IMR-90 (cell line): ENCODE data around the gene SECTM1. TPM values are rescaled to one million over a fixed set of nuclear protein-coding genes. Genes with fewer than 3 reads are reported as not detected.
A peak's percentile ranks its signal among the peaks of the same experiment; 100 is the strongest.

Experiments
- ATAC-seq: fragments of 200-7000 bp; cut with Tn5 transposase; 2 replicates; pipeline ENCODE4 v1.9.1; 2020; ENCODE audit warnings: low read depth, mild to moderate bottlenecking, moderate library complexity
- BruUV-seq: library from RNA; stranded (reverse); fragments of 400-500 nt; replicated peaks from 2 replicates; lab custom pipeline; 2021; lab: Mats Ljungman, UMichigan
- CTCF ChIA-PET: fragments of 300-600 bp; formaldehyde crosslinking; extraction: SDS; loops from one replicate; lab custom pipeline; 2021; ENCODE audit warnings: antibody characterized with exemption; lab: Yijun Ruan, JAX
- POLR2A ChIA-PET: fragments of 300-600 bp; sonication (Branson Sonifier 250); formaldehyde crosslinking; loops from one replicate; lab custom pipeline; 2022; ENCODE audit warnings: antibody characterized with exemption; ENCODE audit not compliant: unreplicated experiment; lab: Charles Lee
- DNase-seq: peaks from one replicate; pipeline ENCODE4 v3.0.0; 2013
- H2AFZ ChIP-seq: replicated peaks from 2 replicates; pipeline ENCODE3; 2013; ENCODE audit warnings: low read length, mild to moderate bottlenecking; ENCODE audit not compliant: poor library complexity
- H2AK5ac ChIP-seq: 2 replicates; pipeline ENCODE4 v1.6.1; 2013; ENCODE audit warnings: low read depth, low read length, inconsistent platforms
- H2AK9ac ChIP-seq: replicated peaks from 2 replicates; pipeline ENCODE3; 2013; ENCODE audit warnings: mild to moderate bottlenecking, low read depth, low read length, moderate library complexity; ENCODE audit not compliant: poor library complexity
- H2BK120ac ChIP-seq: 2 replicates; pipeline ENCODE4 v1.6.1; 2013; ENCODE audit warnings: low read depth, low read length, inconsistent platforms
- H2BK15ac ChIP-seq: 3 replicates; pipeline ENCODE4 v1.6.1; 2013; ENCODE audit warnings: low read depth, low read length, inconsistent platforms
- H2BK20ac ChIP-seq: 2 replicates; pipeline ENCODE4 v1.6.1; 2013; ENCODE audit warnings: low read depth, mild to moderate bottlenecking, inconsistent platforms, low read length, moderate library complexity
- H2BK5ac ChIP-seq: 2 replicates; pipeline ENCODE4 v1.6.1; 2013; ENCODE audit warnings: mild to moderate bottlenecking, low read depth, low read length, inconsistent platforms; ENCODE audit not compliant: poor library complexity, severe bottlenecking
- H3K14ac ChIP-seq: replicated peaks from 2 replicates; pipeline ENCODE4 v1.6.1; 2013; ENCODE audit warnings: low read depth, low read length, inconsistent platforms
- H3K18ac ChIP-seq: 2 replicates; pipeline ENCODE4 v1.6.1; 2013; ENCODE audit warnings: low read depth, low read length, control low read depth
- H3K23ac ChIP-seq: 2 replicates; pipeline ENCODE4 v1.6.1; 2013; ENCODE audit warnings: low read depth, low read length, inconsistent platforms
- H3K27ac ChIP-seq: 2 replicates; pipeline ENCODE4 v1.5.1; 2013; ENCODE audit warnings: mild to moderate bottlenecking, control low read depth, low read length; ENCODE audit not compliant: insufficient read depth
- H3K27me3 ChIP-seq: 2 replicates; pipeline ENCODE4 v1.6.1; 2013; ENCODE audit warnings: low read length; ENCODE audit not compliant: control insufficient read depth, insufficient read depth
- H3K36me3 ChIP-seq: 2 replicates; pipeline ENCODE4 v1.6.1; 2013; ENCODE audit warnings: low read length, mixed read lengths; ENCODE audit not compliant: control insufficient read depth, insufficient read depth
- H3K4ac ChIP-seq: 2 replicates; pipeline ENCODE4 v1.6.1; 2013; ENCODE audit warnings: low read depth, low read length, inconsistent platforms
- H3K4me1 ChIP-seq: 2 replicates; pipeline ENCODE4 v1.6.1; 2013; ENCODE audit warnings: low read length, mixed read lengths; ENCODE audit not compliant: control insufficient read depth, insufficient read depth
- H3K4me2 ChIP-seq: 2 replicates; pipeline ENCODE4 v1.6.1; 2013; ENCODE audit warnings: low read depth, mild to moderate bottlenecking, control low read depth, low read length, moderate library complexity
- H3K4me3 ChIP-seq: 2 replicates; pipeline ENCODE4 v1.5.1; 2013; ENCODE audit warnings: low read depth, mild to moderate bottlenecking, control low read depth, low read length, moderate library complexity; ENCODE audit not compliant: insufficient read depth
- H3K56ac ChIP-seq: 2 replicates; pipeline ENCODE4 v1.6.1; 2013; ENCODE audit warnings: low read length, inconsistent platforms; ENCODE audit not compliant: insufficient read depth; ENCODE audit errors: extremely low read depth
- H3K79me1 ChIP-seq, 2 experiments: 2 replicates each; pipeline ENCODE4 v1.6.1; 2013; ENCODE audit warnings: low read length in 2 of 2, inconsistent platforms in 1 of 2, low read depth in 1 of 2
- H3K9ac ChIP-seq: 2 replicates; pipeline ENCODE4 v1.6.1; 2013; ENCODE audit warnings: low read depth, low read length, control low read depth
- H3K9me1 ChIP-seq: 2 replicates; pipeline ENCODE4 v1.6.1; 2013; ENCODE audit warnings: low read length, inconsistent platforms; ENCODE audit not compliant: insufficient read depth
- H3K9me3 ChIP-seq: 2 replicates; pipeline ENCODE4 v1.6.1; 2013; ENCODE audit warnings: low read length; ENCODE audit not compliant: control insufficient read depth, insufficient read depth
- H4K20me1 ChIP-seq: 2 replicates; pipeline ENCODE4 v1.6.1; 2013; ENCODE audit warnings: low read length, inconsistent platforms; ENCODE audit not compliant: insufficient read depth
- H4K5ac ChIP-seq: 2 replicates; pipeline ENCODE4 v1.6.1; 2013; ENCODE audit warnings: mild to moderate bottlenecking, low read depth, low read length, control low read depth
- H4K8ac ChIP-seq, 2 experiments: 2 replicates each; pipeline ENCODE4 v1.6.1; 2013; ENCODE audit warnings: low read depth in 2 of 2, low read length in 2 of 2, control low read depth in 1 of 2, inconsistent platforms in 1 of 2
- H4K91ac ChIP-seq: 2 replicates; pipeline ENCODE4 v1.6.1; 2013; ENCODE audit warnings: low read depth, low read length, inconsistent platforms; ENCODE audit not compliant: insufficient read depth
- BHLHE40 ChIP-seq: fragments of 150-350 bp; IDR thresholded peaks from 2 replicates; pipeline ENCODE4 v1.6.1; 2016; ENCODE audit warnings: mild to moderate bottlenecking, low read depth, low read length
- CEBPB ChIP-seq: IDR thresholded peaks from 2 replicates; pipeline ENCODE4 v1.6.1; 2012; ENCODE audit warnings: low read depth, low read length, improper control_type of control experiment
- CHD1 ChIP-seq: IDR thresholded peaks from 2 replicates; pipeline ENCODE4 v1.6.1; 2012; ENCODE audit warnings: low read depth, low read length, improper control_type of control experiment
- CTCF ChIP-seq: conservative IDR thresholded peaks from 2 replicates; pipeline ENCODE4 v1.5.1; 2012; ENCODE audit warnings: mild to moderate bottlenecking, low read depth, low read length, improper control_type of control experiment
- ELK1 ChIP-seq: fragments of 150-350 bp; IDR thresholded peaks from 2 replicates; pipeline ENCODE4 v1.6.1; 2016; ENCODE audit warnings: low read depth, mild to moderate bottlenecking, low read length, moderate library complexity, borderline replicate concordance
- FOS ChIP-seq: fragments of 150-350 bp; IDR thresholded peaks from 2 replicates; pipeline ENCODE4 v1.6.1; 2016; ENCODE audit warnings: low read depth, low read length
- MAFK ChIP-seq: IDR thresholded peaks from 2 replicates; pipeline ENCODE4 v1.6.1; 2012; ENCODE audit warnings: low read depth, low read length, improper control_type of control experiment
- MAZ ChIP-seq: IDR thresholded peaks from 2 replicates; pipeline ENCODE4 v1.6.1; 2012; ENCODE audit warnings: low read depth, mild to moderate bottlenecking, low read length, improper control_type of control experiment, moderate library complexity, borderline replicate concordance
- MXI1 ChIP-seq: IDR thresholded peaks from 2 replicates; pipeline ENCODE4 v1.6.1; 2012; ENCODE audit warnings: low read depth, mild to moderate bottlenecking, low read length, moderate library complexity, borderline replicate concordance
- NFE2L2 ChIP-seq: fragments of 150-350 bp; IDR thresholded peaks from 2 replicates; pipeline ENCODE4 v1.6.1; 2016; ENCODE audit warnings: low read depth, mild to moderate bottlenecking, low read length
- POLR2A ChIP-seq: IDR thresholded peaks from 2 replicates; pipeline ENCODE4 v1.6.1; 2012; ENCODE audit warnings: mild to moderate bottlenecking, low read depth, low read length
- RAD21 ChIP-seq: IDR thresholded peaks from 2 replicates; pipeline ENCODE4 v1.6.1; 2012; ENCODE audit warnings: low read length, improper control_type of control experiment
- RFX5 ChIP-seq: IDR thresholded peaks from 2 replicates; pipeline ENCODE4 v1.8.0; 2012; ENCODE audit warnings: low read depth, mild to moderate bottlenecking, low read length, moderate library complexity
- SMC3 ChIP-seq: fragments of 150-350 bp; IDR thresholded peaks from 2 replicates; pipeline ENCODE4 v1.6.1; 2016; ENCODE audit warnings: low read depth, mild to moderate bottlenecking, antibody characterized with exemption, low read length, moderate library complexity
- USF2 ChIP-seq: fragments of 150-350 bp; IDR thresholded peaks from 2 replicates; pipeline ENCODE4 v1.6.1; 2017; ENCODE audit warnings: mild to moderate bottlenecking, antibody characterized with exemption, low read length, low read depth
- WGBS, 2 experiments: methylation state at CpG; one replicate each; pipeline versions ENCODE4 v1.1.5 to v1.1.7; 2013; ENCODE audit warnings: missing lambda C conversion rate in 2 of 2; ENCODE audit not compliant: insufficient read length in 1 of 2; ENCODE audit errors: extremely low coverage in 2 of 2; 5-methylcytosine and 5-hydroxymethylcytosine counted together
- dilution Hi-C: fragments of 300-500 bp; cut with HindIII; formaldehyde crosslinking; loops from one replicate; pipeline ENCODE4 v1.14.3; 2018; ENCODE audit warnings: low sequenced_read_pairs; ENCODE audit not compliant: unreplicated experiment
- in situ Hi-C: fragments of 300-500 bp; cut with MboI; formaldehyde crosslinking; loops from 3 replicates; pipeline ENCODE4 v1.14.3; 2019; ENCODE audit warnings: low sequenced_read_pairs, inconsistent platforms, mixed read lengths
- intact Hi-C: fragments of 100-400 bp; cut with micrococcal nuclease; formaldehyde crosslinking; loops from 2 replicates; pipeline ENCODE4 v1.10.0; 2022
- polyA plus RNA-seq, 3 experiments: library from polyadenylated mRNA; depleted of rRNA; stranded (reverse); fragments of >200 nt; gene quantifications; 2 replicates each; pipeline ENCODE4 v1.2.3, GENCODE V29; 2012; ENCODE audit warnings: low replicate concordance in 1 of 3
- total RNA-seq: library from RNA; depleted of rRNA; stranded (reverse); fragments of >200 nt; gene quantifications from 2 replicates; pipeline ENCODE4 v1.2.3, GENCODE V29; 2012

The SECTM1 gene
- total and polyA plus RNA-seq, 2 of the 4 experiments (the other 2 are of a cell fraction), result 2.3 to 4.4 TPM

GRCh38 chr17:82328141-82328993, 5.2 kb downstream of the SECTM1 start:
- DNase-seq, result no peak
- intact Hi-C loops, result loop anchor here (10.0 kb wide), 1 partner anchor 294 kb away; the partner anchor contains the start of genes DCXR and RAC3
- CTCF ChIA-PET, result no interaction called here

More at GRCh38 chr17:82328141-82328993, 5.2 kb downstream of the SECTM1 start:
- peaks cover 10% of the 10 kb centered on the region for H3K27me3 ChIP-seq
- no peak overlapping the region for H3K18ac ChIP-seq
- H3K27ac ChIP-seq, result no peak overlapping the region
- in situ Hi-C loops (no loop called here), dilution Hi-C loops (no loop called here)
- no peak overlapping the region for H2BK20ac ChIP-seq
- H4K8ac ChIP-seq, result no peak overlapping the region
- no peak overlapping the region for H3K4me2 ChIP-seq
- no peak overlapping the region for H2BK15ac ChIP-seq
- no peaks in the 10 kb centered on the region for H3K36me3 ChIP-seq
- 0 out of 4 replicates have a peak, but pooled peaks cover 0 to 3% of the 10 kb centered on the region in 2 experiments for H3K79me1 ChIP-seq
- no peak overlapping the region for H3K14ac ChIP-seq
- H4K91ac ChIP-seq, result no peak overlapping the region
- no peak overlapping the region for H2AK9ac ChIP-seq
- H4K20me1 ChIP-seq, result no peaks in the 10 kb centered on the region
- H3K4me1 ChIP-seq, result peaks cover 13% of the 10 kb centered on the region
- H3K23ac ChIP-seq, result no peak overlapping the region
- no peak for TF ChIP-seq MAFK
- no peak for TF ChIP-seq CHD1
- TF ChIP-seq NFE2L2, result no peak
- no peak for TF ChIP-seq RAD21
- TF ChIP-seq CTCF, result no peak
- TF ChIP-seq USF2, result no peak
- no peak for TF ChIP-seq SMC3
- TF ChIP-seq FOS, result no peak
- TF ChIP-seq RFX5, result no peak
- TF ChIP-seq POLR2A, result no peak
- no peak for TF ChIP-seq ELK1
- no peak for TF ChIP-seq CEBPB
- TF ChIP-seq MAZ, result no peak
- no peak for TF ChIP-seq MXI1
- TF ChIP-seq BHLHE40, result no peak
- no peak overlapping the region for H3K4me3 ChIP-seq
- H4K5ac ChIP-seq, result no peak overlapping the region
- no peak overlapping the region for H2BK5ac ChIP-seq
- 72% methylated on average over 9 of the region's 28 CpGs; no CpG with 5 or more reads in 1 of the 2 experiments for WGBS, 2 experiments
- POLR2A ChIA-PET, result no interaction called here
- H2BK120ac ChIP-seq, result no peak overlapping the region
- no peak for ATAC-seq
- no peaks in the 10 kb centered on the region for H3K9me3 ChIP-seq
- no TSS peak for BruUV-seq
- H3K56ac ChIP-seq, result no peak overlapping the region
- peak overlapping the region; percentile 21 for H2AFZ ChIP-seq
- H3K9me1 ChIP-seq, result no peaks in the 10 kb centered on the region
- H3K4ac ChIP-seq, result no peak overlapping the region
- H2AK5ac ChIP-seq, result peak overlapping the region; percentile 7; the same call in 1 of the 2 replicates
- no peak overlapping the region for H3K9ac ChIP-seq
